ENCODE results near the gene SLC2A2. TPM values are rescaled to one million over a fixed set of nuclear protein-coding genes. Genes with fewer than 3 reads are reported as not detected.

The SLC2A2 gene
- total RNA-seq, 4 donors from 2014 or later, result not detected

DNA sequence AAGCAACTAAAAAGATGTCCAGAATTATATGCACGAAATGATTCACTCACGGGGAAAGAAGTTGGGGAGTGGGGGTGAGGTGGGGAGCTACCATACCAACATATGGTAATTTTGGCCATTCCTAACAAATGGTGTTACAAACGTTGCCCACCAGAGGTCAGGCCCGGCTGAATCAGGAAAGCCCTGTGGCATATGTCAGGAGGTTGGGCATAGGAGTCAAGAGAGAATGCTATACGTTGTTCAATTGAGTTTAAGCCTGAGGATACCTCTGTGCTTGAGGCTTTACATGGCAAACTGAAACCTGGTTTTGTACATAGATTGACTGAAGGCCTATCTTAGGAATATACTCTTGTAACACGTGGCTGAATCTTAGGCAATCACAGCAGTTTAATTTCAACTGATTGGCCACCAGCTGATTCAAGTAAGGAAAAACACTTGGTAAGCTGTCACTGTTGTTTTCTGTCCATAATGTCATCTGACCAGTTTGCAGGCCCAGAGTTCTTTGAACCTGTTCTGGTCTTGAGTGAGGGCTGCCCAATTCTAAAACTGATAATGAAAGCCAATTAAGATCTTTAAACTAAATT lies 23.4 kb upstream of the SLC2A2 start:
- no peak overlapping the region for H3K4me3 ChIP-seq
- no peaks in the 10 kb centered on the region for H3K9me3 ChIP-seq
- H3K27ac ChIP-seq, result no peak overlapping the region
- no peak for TF ChIP-seq POLR2A (IDR thresholded peaks at IDR 0.05)
- TF ChIP-seq, protein P1, sequence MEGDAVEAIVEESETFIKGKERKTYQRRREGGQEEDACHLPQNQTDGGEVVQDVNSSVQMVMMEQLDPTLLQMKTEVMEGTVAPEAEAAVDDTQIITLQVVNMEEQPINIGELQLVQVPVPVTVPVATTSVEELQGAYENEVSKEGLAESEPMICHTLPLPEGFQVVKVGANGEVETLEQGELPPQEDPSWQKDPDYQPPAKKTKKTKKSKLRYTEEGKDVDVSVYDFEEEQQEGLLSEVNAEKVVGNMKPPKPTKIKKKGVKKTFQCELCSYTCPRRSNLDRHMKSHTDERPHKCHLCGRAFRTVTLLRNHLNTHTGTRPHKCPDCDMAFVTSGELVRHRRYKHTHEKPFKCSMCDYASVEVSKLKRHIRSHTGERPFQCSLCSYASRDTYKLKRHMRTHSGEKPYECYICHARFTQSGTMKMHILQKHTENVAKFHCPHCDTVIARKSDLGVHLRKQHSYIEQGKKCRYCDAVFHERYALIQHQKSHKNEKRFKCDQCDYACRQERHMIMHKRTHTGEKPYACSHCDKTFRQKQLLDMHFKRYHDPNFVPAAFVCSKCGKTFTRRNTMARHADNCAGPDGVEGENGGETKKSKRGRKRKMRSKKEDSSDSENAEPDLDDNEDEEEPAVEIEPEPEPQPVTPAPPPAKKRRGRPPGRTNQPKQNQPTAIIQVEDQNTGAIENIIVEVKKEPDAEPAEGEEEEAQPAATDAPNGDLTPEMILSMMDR (IDR thresholded peaks at IDR 0.05), result peak in 5 of 6 experiments; percentile 28 to 48 (median 45)
- intact Hi-C loops (cut with DNase I), result loop anchor here (10.0 kb wide), 1 partner anchor 515 kb away; no protein-coding TSS in a partner anchor
- no peaks in the 10 kb centered on the region for H3K36me3 ChIP-seq
- WGBS, 2 donors, result 17 to 26% methylated on average over 6 of the region's 6 CpGs
- no peaks in the 10 kb centered on the region for H3K27me3 ChIP-seq
- H3K4me1 ChIP-seq, result no peaks in the 10 kb centered on the region
- no peak for DNase-seq

DNA sequence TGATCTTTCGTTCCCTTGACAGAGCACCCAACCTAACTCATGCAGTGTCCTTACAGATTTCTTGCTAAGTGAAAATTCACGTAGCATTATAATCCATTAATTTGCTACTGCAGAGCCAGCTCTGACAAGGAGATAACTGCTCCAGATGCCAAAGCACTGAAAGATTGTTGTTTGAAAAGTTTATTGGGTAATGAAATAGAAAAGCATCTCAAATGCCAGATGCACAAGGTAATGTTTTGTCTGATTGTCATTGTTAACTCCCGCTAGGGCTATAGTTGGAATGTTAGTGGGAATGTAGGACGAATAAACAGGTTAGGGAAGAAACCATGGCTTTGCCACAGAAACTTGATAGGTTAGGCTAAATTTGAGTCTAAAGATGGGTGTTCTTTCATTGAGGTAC lies 20.2 kb upstream of the SLC2A2 start:
- no peaks in the 10 kb centered on the region for H3K9me3 ChIP-seq
- 62 to 65% methylated on average over 4 of the region's 4 CpGs for WGBS, 2 donors
- H3K36me3 ChIP-seq, result no peaks in the 10 kb centered on the region
- H3K27ac ChIP-seq, result no peak overlapping the region
- no peak overlapping the region for H3K4me3 ChIP-seq
- H3K27me3 ChIP-seq, result no peaks in the 10 kb centered on the region
- intact Hi-C loops (cut with DNase I), result no loop called here
- DNase-seq, result no peak
- TF ChIP-seq, protein P1 (IDR thresholded peaks at IDR 0.05), result no peak
- TF ChIP-seq POLR2A (IDR thresholded peaks at IDR 0.05), result no peak
- no peaks in the 10 kb centered on the region for H3K4me1 ChIP-seq

DNA sequence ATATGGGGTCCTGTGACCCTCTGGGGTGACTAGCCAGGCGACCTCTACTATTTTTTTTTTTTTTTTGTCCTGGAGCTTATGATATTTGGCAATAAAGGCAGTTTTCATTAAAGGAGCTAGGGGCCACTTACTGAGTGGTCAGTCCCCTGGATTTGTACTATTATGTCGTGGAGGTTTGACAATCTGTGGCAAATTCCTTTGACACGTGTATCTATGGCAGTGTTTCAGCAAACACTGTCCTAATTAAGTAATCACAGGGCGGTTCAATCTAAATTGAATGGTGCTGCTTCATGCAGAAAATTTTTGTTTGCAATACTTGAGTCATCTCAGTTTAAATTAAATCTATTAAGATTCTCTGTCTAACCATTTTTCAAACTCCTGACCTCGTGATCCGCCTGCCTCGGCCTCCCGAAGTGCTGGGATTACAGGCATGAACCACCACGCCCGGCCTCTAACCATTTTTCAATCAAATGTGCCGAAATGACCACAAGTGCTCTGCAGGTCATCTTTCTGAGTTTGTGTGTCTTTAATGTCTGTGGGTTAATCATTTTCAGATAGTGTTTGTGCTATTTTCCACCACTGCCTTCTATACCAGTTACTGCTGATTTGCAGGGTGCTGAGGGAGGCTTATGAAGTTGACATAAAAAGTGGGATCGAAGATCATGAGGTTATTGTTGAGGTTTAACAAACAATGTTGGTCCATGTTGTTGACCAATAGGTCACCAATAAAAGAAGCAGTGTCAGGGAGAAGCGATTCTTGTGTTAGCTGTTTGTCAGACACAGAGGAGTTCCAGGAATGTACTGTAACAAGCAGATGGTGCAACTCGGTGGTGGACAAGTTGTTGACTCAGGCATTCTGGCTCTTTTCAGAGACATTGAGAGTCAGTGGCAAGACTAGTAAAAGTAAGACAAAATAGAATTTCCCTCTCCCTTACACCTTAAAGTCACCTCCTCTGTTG lies 18.6 kb upstream of the SLC2A2 start:
- H3K27ac ChIP-seq, result no peak overlapping the region
- H3K9me3 ChIP-seq, result no peaks in the 10 kb centered on the region
- peaks cover 0 to 3% (median 0%) of the 10 kb centered on the region in 4 donors for H3K27me3 ChIP-seq
- no peaks in the 10 kb centered on the region for H3K4me1 ChIP-seq
- no peak for DNase-seq
- TF ChIP-seq, protein P1 (IDR thresholded peaks at IDR 0.05), result no peak
- no peak for TF ChIP-seq POLR2A (IDR thresholded peaks at IDR 0.05)
- no peaks in the 10 kb centered on the region for H3K36me3 ChIP-seq
- 64 to 79% methylated on average over 13 to 14 of the region's 14 CpGs for WGBS, 2 donors
- intact Hi-C loops (cut with DNase I), result no loop called here
- H3K4me3 ChIP-seq, result no peak overlapping the region

DNA sequence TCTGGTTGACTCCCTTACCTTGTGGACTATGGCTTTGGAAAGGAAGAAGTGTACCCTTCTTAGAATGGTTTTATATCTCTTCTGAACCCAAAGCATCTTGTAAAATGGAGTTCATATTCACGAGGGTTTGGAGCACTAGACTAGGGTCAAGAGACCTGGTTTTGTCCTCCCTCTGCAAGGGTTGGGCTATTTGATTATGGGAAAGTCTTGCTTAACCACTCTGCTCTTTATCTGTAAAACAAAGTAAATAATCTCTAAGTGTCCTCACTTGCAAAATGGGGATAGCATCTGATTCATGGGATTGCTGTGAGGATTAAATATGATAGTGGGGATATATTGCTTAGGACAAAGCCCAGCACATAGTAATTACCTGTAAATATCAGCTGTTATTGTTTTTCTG lies 17.9 kb upstream of the SLC2A2 start:
- TF ChIP-seq, protein P1 (IDR thresholded peaks at IDR 0.05), result no peak
- no peak for TF ChIP-seq POLR2A (IDR thresholded peaks at IDR 0.05)
- no peaks in the 10 kb centered on the region for H3K4me1 ChIP-seq
- DNase-seq, result no peak
- no peak overlapping the region for H3K27ac ChIP-seq
- intact Hi-C loops (cut with DNase I), result no loop called here
- H3K27me3 ChIP-seq, result peaks cover 0 to 10% (median 0%) of the 10 kb centered on the region in 4 donors
- 0% methylated on average over 1 of the region's 1 CpG; no CpG with 5 or more reads in 1 of the 2 donors for WGBS, 2 donors
- H3K9me3 ChIP-seq, result no peaks in the 10 kb centered on the region
- H3K36me3 ChIP-seq, result no peaks in the 10 kb centered on the region
- no peak overlapping the region for H3K4me3 ChIP-seq

DNA sequence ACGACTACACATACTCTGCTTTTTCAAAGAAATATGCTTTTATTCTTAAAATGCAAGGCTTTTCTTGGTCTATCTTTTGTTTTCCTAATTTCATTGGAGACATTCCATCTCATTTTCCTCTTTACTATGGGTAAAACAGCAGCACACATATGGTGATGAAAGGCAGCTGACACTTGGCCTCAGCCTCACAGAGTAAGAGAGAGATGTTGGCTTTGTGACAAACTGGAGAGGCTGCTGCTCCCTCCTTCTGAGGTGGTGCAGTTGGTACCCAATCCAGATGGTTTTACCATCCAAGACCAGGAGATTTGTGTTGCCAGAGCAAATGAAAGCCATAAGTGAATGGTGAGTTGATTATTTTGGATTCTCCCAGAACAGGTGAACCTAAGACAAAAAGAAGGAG lies 13.2 kb upstream of the SLC2A2 start:
- 43 to 52% methylated on average over 1 of the region's 1 CpG for WGBS, 2 donors
- intact Hi-C loops (cut with DNase I), result no loop called here
- Histone ChIP-seq H3K27ac (no peak overlapping the region), H3K4me3 (no peak overlapping the region), H3K36me3 (no peaks in the 10 kb centered on the region), H3K4me1 (no peaks in the 10 kb centered on the region), H3K9me3 (no peaks in the 10 kb centered on the region), H3K27me3 (peaks cover 0 to 35% (median 0%) of the 10 kb centered on the region in 4 donors)
- no peak for DNase-seq
- TF ChIP-seq, protein P1 (IDR thresholded peaks at IDR 0.05), result no peak
- TF ChIP-seq POLR2A (IDR thresholded peaks at IDR 0.05), result no peak
